ENCODE results near the gene SLCO4C1.

Gene SLCO4C1

DNA sequence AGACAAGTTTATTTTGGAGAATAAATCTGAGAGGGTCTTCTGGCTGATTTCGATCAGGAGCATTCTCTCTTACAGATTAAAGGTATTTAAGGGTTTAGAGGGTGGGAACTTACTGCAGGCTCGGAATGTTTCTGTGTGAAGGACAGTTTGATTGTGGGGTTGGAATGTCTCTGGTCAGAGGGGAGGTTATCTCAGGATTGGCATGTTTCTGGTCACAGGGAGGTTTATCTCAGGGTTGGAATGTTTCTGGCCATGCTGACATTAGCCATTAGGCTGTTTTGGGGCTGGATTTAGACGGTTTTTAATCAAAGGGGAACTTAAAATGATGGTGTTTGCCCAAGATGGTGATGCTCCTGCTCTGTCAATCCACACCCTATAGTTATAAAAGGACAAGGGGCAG is 95.2 kb downstream of the SLCO4C1 start:
- no peak for DNase-seq (ENCODE audit: low read depth)
- TF ChIP-seq POLR2A (IDR thresholded peaks at IDR 0.05; ENCODE audit: extremely low read depth, insufficient read length) (no peak), MYC (IDR thresholded peaks at IDR 0.05; ENCODE audit: low read depth, low read length) (no peak)
- TF ChIP-seq, protein P1, sequence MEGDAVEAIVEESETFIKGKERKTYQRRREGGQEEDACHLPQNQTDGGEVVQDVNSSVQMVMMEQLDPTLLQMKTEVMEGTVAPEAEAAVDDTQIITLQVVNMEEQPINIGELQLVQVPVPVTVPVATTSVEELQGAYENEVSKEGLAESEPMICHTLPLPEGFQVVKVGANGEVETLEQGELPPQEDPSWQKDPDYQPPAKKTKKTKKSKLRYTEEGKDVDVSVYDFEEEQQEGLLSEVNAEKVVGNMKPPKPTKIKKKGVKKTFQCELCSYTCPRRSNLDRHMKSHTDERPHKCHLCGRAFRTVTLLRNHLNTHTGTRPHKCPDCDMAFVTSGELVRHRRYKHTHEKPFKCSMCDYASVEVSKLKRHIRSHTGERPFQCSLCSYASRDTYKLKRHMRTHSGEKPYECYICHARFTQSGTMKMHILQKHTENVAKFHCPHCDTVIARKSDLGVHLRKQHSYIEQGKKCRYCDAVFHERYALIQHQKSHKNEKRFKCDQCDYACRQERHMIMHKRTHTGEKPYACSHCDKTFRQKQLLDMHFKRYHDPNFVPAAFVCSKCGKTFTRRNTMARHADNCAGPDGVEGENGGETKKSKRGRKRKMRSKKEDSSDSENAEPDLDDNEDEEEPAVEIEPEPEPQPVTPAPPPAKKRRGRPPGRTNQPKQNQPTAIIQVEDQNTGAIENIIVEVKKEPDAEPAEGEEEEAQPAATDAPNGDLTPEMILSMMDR (IDR thresholded peaks at IDR 0.05; ENCODE audit: low read depth, low read length): no peak
- TF ChIP-seq, protein P2, sequence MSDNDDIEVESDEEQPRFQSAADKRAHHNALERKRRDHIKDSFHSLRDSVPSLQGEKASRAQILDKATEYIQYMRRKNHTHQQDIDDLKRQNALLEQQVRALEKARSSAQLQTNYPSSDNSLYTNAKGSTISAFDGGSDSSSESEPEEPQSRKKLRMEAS (IDR thresholded peaks at IDR 0.05; ENCODE audit: low read depth, low read length): no peak

GRCh38 chr5:102196481-102196880 is 99.6 kb downstream of the SLCO4C1 start:
- no peak for DNase-seq (ENCODE audit: low read depth)
- no peak overlapping the region for H3K4me3 ChIP-seq (ENCODE audit: low read depth, low read length)
- TF ChIP-seq, protein P2 (IDR thresholded peaks at IDR 0.05; ENCODE audit: low read depth, low read length): no peak
- TF ChIP-seq MYC (IDR thresholded peaks at IDR 0.05; ENCODE audit: low read depth, low read length) (no peak), POLR2A (IDR thresholded peaks at IDR 0.05; ENCODE audit: extremely low read depth, insufficient read length) (no peak)
- TF ChIP-seq, protein P1 (IDR thresholded peaks at IDR 0.05; ENCODE audit: low read depth, low read length): no peak

More for the DNA sequence above, 95.2 kb downstream of the SLCO4C1 start:
- H3K4me3 ChIP-seq (ENCODE audit: low read depth, low read length): no peak overlapping the region

All from NB4 (cell line).